HG03432 (cell line): ENCODE measurements around the gene PDE6C.

Experiments
- ATAC-seq: cut with Tn5 transposase; IDR thresholded peaks from one replicate; pipeline ENCODE4 v1.9.1; 2021; ENCODE audit warnings: mild to moderate bottlenecking, moderate library complexity; ENCODE audit not compliant: unreplicated experiment

PDE6C gene

DNA sequence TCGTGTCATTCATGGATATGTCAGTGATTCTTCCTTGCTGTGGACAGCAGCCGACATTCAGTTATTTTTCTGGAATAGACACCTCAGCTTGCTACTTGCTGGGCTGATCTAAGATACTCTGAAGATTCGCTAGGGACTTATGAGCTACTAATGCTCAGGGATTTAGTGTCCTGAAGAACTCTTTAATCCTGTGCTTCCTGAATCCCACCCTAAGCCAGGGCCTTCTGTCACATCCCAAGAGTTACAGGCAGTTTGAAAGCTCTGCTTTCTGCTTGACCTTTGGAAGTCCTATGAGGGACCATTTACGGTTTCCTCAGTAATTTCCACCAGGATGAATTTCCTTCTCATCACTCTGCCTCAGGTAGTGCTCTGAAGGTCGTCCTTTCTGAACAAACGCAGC lies at the start of gene PDE6C:
Gene PDE6C, plus strand, starts transcription at position 227 of the 400 bp plus-strand sequence. CDS start 189 bp downstream, outside the sequence.
- ATAC-seq = no peak

GRCh38 chr10:93565446-93565845 lies 46.9 kb upstream of the PDE6C start:
- no peak for ATAC-seq

DNA sequence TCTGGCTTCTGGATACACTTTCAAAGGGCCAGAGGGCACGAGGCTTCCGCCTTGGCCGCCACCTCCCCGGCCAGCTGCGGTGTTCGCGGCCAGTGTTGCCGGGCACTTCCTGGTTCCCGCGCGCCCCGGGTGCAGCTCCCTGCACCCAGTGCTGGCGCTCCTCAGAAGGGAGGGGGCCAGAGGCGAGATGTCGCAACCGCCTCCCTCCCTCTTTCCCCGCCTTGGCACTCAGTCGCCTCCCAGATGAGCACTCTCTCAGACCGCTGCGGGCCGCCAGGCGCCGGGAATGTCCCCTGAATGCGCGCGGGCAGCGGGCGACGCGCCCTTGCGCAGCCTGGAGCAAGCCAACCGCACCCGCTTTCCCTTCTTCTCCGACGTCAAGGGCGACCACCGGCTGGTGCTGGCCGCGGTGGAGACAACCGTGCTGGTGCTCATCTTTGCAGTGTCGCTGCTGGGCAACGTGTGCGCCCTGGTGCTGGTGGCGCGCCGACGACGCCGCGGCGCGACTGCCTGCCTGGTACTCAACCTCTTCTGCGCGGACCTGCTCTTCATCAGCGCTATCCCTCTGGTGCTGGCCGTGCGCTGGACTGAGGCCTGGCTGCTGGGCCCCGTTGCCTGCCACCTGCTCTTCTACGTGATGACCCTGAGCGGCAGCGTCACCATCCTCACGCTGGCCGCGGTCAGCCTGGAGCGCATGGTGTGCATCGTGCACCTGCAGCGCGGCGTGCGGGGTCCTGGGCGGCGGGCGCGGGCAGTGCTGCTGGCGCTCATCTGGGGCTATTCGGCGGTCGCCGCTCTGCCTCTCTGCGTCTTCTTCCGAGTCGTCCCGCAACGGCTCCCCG lies 45.7 kb upstream of the PDE6C start, which contains the start of gene FFAR4:
Gene FFAR4, plus strand, starts transcription at position 231 of the 842 bp plus-strand sequence. Its CDS starts 56 bp downstream, at position 287.
- ATAC-seq = no peak

- no peak for ATAC-seq
These were observed 44.8 kb upstream of the PDE6C start for GRCh38 chr10:93567277-93568104.

DNA sequence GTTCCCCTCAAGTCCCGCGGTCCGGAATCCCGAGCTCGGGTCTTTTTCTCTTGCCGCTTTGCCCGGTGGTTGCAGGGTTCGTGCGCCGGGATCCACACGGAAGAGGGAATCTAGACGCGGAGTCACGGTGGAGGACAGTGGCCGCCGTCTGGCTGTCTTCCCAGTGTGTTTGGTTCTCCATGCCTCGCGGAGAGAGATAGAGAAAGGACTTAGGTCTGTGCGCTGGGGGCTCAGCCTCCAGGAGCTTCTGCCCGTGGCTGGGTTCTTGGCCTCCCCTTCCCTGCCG lies 44.3 kb upstream of the PDE6C start:
- ATAC-seq = no peak

DNA sequence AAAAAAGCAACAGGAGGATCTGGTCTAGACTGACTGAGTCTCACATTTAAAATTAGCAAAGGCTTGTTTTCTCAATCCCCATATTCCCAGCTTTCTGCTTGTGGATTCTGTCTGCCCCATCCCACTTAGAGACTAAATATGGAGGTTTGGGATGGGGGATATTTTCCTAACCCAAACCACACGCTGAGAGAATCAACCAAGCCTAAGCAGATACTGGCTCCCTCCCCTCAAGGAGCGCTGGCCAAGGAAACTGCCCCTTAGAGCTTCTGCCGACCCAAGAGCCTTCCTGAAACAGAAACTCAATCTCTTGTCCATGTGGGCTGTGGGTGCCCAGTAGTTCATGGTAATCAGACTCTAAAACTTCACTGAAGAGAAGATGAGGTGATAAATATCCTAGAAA lies 42.0 kb upstream of the PDE6C start:
- ATAC-seq = no peak

GRCh38 chr10:93572606-93573005 lies 39.7 kb upstream of the PDE6C start:
- no peak for ATAC-seq

DNA sequence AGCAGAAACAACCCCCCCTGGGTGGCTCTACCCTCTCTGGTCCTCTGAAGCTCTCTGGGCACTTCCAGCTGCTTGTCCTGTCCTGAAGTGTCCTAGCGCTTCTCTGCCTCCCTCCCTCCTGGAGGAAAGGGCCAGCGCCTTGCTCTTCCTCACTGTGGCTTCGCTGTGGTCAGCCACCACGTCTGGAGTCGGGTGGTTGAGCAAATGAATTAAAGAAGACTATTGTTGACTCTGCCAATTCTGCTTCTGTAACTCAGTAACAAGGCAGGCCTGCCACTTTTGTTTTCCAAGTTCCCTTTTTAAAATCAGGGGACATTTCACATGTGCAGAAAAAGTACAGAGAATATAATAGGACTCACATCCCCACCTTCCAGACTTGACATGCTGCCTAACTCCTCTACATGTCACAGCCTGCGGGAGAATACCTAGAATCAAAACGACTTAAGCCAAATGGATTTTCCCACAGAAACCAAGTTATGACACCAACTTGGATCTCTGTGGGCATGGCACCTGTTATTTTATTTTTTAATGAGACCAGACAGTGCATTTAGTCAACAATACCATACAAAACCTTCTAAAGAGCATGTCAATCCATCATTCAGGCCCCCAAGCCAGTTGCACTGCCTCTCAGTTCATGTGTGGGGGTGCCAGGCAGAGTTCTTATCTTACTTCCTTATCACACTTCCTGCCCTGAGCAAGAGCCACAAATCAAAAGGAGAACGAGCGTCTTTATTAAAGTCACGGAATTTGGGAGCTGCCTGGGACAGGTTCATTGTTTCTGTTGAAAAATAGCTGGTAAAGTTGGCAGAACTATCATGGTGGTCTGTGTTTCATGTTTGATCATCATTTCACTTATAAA lies 39.1 kb upstream of the PDE6C start:
- no peak for ATAC-seq

DNA sequence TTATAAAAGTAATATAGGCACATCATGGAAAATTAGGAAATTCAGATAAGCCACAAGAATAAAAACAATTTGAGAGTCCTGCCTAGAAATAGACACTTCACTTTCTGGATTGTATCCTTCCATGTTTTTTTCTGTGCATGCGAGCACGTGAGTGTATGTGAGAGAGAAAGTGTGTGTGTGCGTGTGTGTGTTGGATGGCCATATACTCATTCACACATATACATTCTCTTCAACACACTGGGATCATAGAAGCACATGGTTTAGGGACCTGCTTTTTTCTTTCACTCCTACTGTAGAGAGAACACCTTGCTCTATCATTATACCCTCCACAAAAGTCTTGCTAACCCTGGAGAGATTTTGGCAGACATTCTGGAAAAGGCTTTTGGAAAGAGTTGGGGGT lies 38.4 kb upstream of the PDE6C start:
- no peak for ATAC-seq

GRCh38 chr10:93576888-93577287 lies 35.4 kb upstream of the PDE6C start:
- no peak for ATAC-seq

- ATAC-seq = no peak
These were observed 34.8 kb upstream of the PDE6C start for GRCh38 chr10:93577565-93577964.

DNA sequence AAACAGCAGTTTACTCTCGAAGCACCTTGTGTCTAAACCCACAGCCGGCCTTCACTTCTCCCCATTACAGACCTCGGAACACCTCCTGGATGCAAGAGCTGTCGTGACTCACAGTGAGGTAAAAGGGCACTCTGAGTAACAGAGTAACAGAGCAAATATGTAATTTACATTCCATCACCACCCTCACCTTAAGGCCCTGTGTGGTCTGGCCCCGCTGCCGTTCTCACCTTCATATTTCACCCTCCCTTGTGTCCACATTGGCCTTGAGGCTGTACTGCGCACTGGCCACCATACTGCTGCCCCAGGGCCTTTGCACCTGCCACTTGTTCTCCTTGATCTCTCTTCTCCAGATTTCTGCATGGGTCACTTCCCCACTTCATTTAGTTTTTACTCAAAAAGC lies 33.2 kb upstream of the PDE6C start:
- ATAC-seq = no peak

- ATAC-seq = no peak
These were observed 32.2 kb upstream of the PDE6C start for GRCh38 chr10:93579985-93580711.

- no peak for ATAC-seq
These were observed 31.5 kb upstream of the PDE6C start for GRCh38 chr10:93580828-93581227.

GRCh38 chr10:93584445-93584844 lies 27.9 kb upstream of the PDE6C start:
- ATAC-seq = no peak

GRCh38 chr10:93589648-93590562 lies 22.4 kb upstream of the PDE6C start:
- no peak for ATAC-seq

DNA sequence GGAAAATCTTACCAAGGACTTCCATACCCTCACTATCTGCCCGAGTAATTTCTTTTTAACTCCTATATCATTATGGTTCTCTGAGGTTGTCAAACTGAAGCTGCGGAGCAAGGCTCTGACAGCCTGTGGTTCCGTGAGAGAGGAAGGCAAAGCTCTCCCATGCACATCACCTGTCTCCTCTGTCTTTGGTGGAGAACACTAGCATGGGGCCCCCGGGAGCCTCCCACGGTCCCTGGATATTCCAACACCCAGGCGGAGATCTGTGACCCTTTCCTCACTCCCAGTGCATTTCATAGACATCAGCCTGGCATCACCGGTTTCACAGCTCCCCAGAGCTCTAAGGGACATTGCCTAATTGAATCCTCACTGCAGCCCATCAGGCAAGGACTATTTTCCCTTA lies 21.7 kb upstream of the PDE6C start:
- ATAC-seq = no peak

GRCh38 chr10:93591065-93591808 lies 21.1 kb upstream of the PDE6C start:
- no peak for ATAC-seq

GRCh38 chr10:93593254-93593653 lies 19.1 kb upstream of the PDE6C start:
- no peak for ATAC-seq
